BLaER1 (cell line): ENCODE measurements around the gene OR2C1.

Source experiments
- H3K27ac ChIP-seq: shearing (Covaris generic); formaldehyde crosslinking; 2 replicates; pipeline ENCODE4 v1.8.1; 2022
- H3K27me3 ChIP-seq: shearing (Covaris generic); formaldehyde crosslinking; 2 replicates; pipeline ENCODE4 v1.8.1; 2022
- H3K36me3 ChIP-seq: shearing (Covaris generic); formaldehyde crosslinking; 2 replicates; pipeline ENCODE4 v1.8.1; 2022
- H3K4me1 ChIP-seq: shearing (Covaris generic); formaldehyde crosslinking; 2 replicates; pipeline ENCODE4 v1.8.1; 2022
- H3K4me2 ChIP-seq: shearing (Covaris generic); formaldehyde crosslinking; 2 replicates; pipeline ENCODE4 v1.8.1; 2022
- H3K4me3 ChIP-seq: shearing (Covaris generic); formaldehyde crosslinking; 2 replicates; pipeline ENCODE4 v1.8.1; 2022
- H3K9ac ChIP-seq: shearing (Covaris generic); formaldehyde crosslinking; 2 replicates; pipeline ENCODE4 v1.8.1; 2022
- H3K9me3 ChIP-seq: shearing (Covaris generic); formaldehyde crosslinking; 2 replicates; pipeline ENCODE4 v1.8.1; 2022
- H4K20me1 ChIP-seq: shearing (Covaris generic); formaldehyde crosslinking; 2 replicates; pipeline ENCODE4 v1.8.1; 2022
- Cebpa-rat ChIP-seq: shearing (Covaris generic); IDR thresholded peaks from 2 replicates; pipeline ENCODE4 v1.8.1; 2022

Gene OR2C1

DNA sequence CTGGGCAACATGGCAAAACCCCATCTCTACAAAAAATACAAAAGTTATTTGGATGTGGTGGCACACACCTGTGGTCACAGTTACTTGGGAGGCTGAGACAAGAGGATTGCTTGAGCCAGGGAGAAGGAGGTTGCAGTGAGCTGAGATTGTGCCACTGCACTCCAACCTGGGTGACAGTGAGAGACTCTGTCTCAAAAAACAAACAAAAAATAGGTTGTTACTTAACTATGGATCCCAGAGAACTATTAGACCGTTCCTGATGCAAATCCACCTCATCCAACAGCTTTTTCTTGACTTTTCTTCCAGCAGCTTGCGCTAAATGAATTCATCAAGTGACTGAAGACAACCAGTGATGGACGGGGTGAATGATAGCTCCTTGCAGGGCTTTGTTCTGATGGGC is at the start of gene OR2C1:
TSS of gene OR2C1 (plus strand) at position 301 of the 400 bp plus-strand sequence. CDS start at position 353, 52 bp downstream.
- Histone ChIP-seq H3K27me3 (no peaks in the 10 kb centered on the region), H3K4me2 (no peak within 1 kb of the TSS), H3K4me1 (peaks cover 12% of the 10 kb centered on the region), H3K27ac (no peak within 1 kb of the TSS), H4K20me1 (no peaks in the 10 kb centered on the region), H3K36me3 (no peaks in the 10 kb centered on the region), H3K9ac (no peak within 1 kb of the TSS), H3K4me3 (no peak within 1 kb of the TSS), H3K9me3 (peaks cover 61% of the 10 kb centered on the region)
- TF ChIP-seq Cebpa-rat: no peak

GRCh38 chr16:3306078-3306477 is 49.6 kb upstream of the OR2C1 start:
- H3K9ac ChIP-seq: peak overlapping the region; percentile 89

DNA sequence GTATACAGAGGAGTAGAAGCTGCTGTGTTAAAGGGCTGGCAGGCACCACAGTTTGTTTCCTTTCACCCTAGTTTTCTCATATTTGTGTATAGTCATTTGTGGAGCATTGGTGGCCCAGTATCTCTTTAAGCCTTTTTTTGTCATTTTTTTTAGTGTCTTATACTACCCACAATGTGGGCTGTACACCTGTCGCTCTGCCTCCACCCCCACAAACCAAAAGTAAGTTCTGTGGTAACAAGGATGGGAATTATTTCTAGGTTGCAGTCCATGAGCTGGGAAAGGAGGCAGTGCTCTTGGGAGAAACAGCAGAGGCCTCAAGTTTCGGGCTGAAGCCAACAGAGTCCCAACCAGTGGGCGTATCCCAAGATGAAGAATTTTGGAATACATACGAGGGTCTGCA is 44.2 kb upstream of the OR2C1 start:
- H3K27ac ChIP-seq: no peak overlapping the region
- peaks cover 100% of the 10 kb centered on the region for H3K9me3 ChIP-seq
- H3K4me1 ChIP-seq: peaks cover 1% of the 10 kb centered on the region; the same call in 1 of the 2 replicates
- peaks cover 100% of the 10 kb centered on the region for H3K36me3 ChIP-seq
- no peak for TF ChIP-seq Cebpa-rat
- H3K9ac ChIP-seq: no peak overlapping the region
- H3K4me3 ChIP-seq: no peak overlapping the region
- no peaks in the 10 kb centered on the region for H3K27me3 ChIP-seq
- H4K20me1 ChIP-seq: no peaks in the 10 kb centered on the region
- no peak overlapping the region for H3K4me2 ChIP-seq

More at GRCh38 chr16:3306078-3306477, 49.6 kb upstream of the OR2C1 start:
- H3K4me2 ChIP-seq: peak overlapping the region; percentile 89
- H3K36me3 ChIP-seq: peaks cover 71% of the 10 kb centered on the region
- H3K27ac ChIP-seq: peak overlapping the region; percentile 94
- no peaks in the 10 kb centered on the region for H3K27me3 ChIP-seq
- H3K4me1 ChIP-seq: peaks cover 14% of the 10 kb centered on the region
- no peak for TF ChIP-seq Cebpa-rat
- H3K4me3 ChIP-seq: peak overlapping the region; percentile 83
- no peaks in the 10 kb centered on the region for H4K20me1 ChIP-seq
- H3K9me3 ChIP-seq: peaks cover 92% of the 10 kb centered on the region

DNA sequence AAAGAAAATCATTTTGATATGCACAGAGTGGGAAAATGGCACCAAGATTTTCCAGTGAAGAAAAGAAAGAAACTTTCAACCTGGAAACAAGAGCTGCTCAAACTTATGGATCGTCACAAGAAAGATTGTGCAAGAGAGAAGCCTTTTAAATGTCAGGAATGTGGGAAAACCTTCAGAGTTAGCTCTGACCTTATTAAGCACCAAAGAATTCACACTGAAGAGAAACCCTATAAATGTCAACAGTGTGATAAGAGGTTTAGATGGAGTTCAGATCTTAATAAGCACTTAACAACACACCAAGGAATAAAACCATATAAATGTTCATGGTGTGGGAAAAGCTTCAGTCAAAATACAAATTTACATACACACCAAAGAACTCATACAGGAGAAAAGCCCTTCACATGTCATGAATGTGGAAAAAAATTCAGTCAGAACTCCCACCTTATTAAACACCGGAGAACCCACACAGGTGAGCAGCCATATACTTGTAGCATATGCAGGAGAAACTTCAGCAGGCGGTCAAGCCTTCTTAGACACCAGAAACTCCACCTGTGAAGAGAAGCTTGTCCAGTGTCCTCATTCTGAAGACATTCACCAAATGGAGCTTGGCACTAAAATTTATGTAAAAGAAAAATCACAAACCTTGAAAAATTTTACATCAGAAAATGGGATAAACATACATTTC is 38.2 kb upstream of the OR2C1 start:
- Histone ChIP-seq H3K9ac (no peak overlapping the region), H3K4me1 (no peaks in the 10 kb centered on the region), H3K9me3 (peaks cover 100% of the 10 kb centered on the region), H3K4me2 (no peak overlapping the region), H3K4me3 (peak overlapping the region; percentile 32), H3K27me3 (no peaks in the 10 kb centered on the region), H4K20me1 (no peaks in the 10 kb centered on the region), H3K36me3 (peaks cover 79% of the 10 kb centered on the region), H3K27ac (no peak overlapping the region)
- TF ChIP-seq Cebpa-rat: no peak

DNA sequence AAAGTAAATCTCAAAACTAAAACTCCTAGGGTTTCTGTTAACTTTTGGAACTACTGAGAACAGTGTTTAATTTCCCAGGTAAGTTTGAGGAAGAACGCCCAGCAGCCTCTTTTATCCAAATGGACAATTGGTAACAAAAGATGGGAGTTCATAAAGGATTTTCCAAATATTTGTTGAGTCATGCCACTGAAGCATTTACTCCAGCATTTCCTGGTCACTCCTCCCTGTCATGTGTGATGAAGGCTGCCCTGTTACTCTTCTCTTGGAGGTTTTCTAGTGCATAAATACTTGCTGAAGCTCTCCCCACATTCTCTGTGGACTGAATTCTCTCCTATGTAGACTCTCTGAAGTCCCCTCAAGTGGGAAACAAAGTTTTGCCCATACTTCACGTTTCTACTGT is 33.9 kb upstream of the OR2C1 start:
- Histone ChIP-seq H3K4me2 (no peak overlapping the region), H3K36me3 (peaks cover 35% of the 10 kb centered on the region), H3K27ac (no peak overlapping the region), H4K20me1 (no peaks in the 10 kb centered on the region), H3K9ac (no peak overlapping the region), H3K27me3 (no peaks in the 10 kb centered on the region), H3K4me3 (no peak overlapping the region), H3K9me3 (peaks cover 89% of the 10 kb centered on the region), H3K4me1 (no peaks in the 10 kb centered on the region)
- TF ChIP-seq Cebpa-rat: no peak

DNA sequence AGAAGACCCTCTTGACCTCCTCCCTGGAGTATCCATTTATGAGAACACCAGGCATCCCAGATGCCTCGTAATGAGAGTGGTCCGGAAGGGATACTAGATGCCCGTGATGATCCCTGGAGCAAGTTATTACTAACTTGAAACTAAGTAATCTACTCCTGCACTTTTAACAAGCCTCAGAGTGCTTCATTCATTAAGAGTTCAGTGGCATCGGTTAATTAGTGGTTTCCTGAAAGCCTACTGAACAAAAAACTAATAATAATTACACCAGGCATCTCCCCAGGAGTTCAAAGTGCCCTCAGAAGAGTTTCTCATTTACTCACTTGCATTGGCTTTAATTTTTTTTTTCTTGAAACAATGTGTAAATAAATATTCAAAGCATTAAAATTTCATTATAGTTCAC is 28.2 kb upstream of the OR2C1 start:
- no peaks in the 10 kb centered on the region for H3K27me3 ChIP-seq
- no peak overlapping the region for H3K27ac ChIP-seq
- TF ChIP-seq Cebpa-rat: no peak
- H3K36me3 ChIP-seq: no peaks in the 10 kb centered on the region
- no peak overlapping the region for H3K9ac ChIP-seq
- no peaks in the 10 kb centered on the region for H4K20me1 ChIP-seq
- peaks cover 46% of the 10 kb centered on the region for H3K9me3 ChIP-seq
- no peaks in the 10 kb centered on the region for H3K4me1 ChIP-seq
- no peak overlapping the region for H3K4me3 ChIP-seq
- no peak overlapping the region for H3K4me2 ChIP-seq

DNA sequence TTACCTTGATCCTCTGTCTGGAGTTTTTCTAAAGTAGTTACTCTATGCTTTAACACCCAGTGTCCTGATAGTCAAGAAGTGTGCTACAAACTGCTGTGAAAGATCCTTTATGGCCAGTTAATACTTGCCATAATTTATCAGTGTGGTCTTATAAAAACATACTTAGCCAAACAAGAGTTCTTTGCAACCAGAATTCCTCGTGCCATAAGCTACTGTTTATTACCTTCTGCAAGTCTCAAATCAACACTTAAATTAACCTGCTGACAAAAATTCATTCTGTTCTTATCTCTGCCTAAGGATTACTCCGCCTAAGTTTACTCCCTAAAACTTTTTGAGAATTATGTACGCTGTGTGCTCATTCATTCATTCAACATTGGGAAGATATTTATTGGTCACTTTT is 27.6 kb upstream of the OR2C1 start:
- Histone ChIP-seq H3K4me2 (no peak overlapping the region), H3K9me3 (peaks cover 41% of the 10 kb centered on the region), H3K27me3 (no peaks in the 10 kb centered on the region), H3K9ac (no peak overlapping the region), H3K4me1 (no peaks in the 10 kb centered on the region), H3K4me3 (no peak overlapping the region), H4K20me1 (no peaks in the 10 kb centered on the region), H3K27ac (no peak overlapping the region), H3K36me3 (no peaks in the 10 kb centered on the region)
- TF ChIP-seq Cebpa-rat: no peak

DNA sequence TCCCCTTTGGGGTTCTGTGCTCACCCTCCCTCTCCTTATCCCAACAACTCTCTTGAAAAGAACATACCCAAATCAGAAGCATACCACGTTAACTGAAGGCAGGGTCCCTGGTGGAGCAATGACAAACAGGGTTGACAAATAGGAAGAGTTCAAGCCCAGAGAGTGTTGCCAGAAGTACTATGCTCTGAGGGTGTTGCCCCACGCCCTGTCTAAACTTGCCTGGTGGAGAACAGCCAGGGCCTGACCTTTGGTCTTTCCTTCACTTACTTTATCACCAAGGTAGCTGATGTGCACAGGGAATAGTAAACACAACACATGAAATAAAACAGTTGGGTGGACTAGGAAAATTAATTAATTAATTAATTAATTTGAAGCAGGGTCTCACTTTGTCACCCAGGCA is 27.0 kb upstream of the OR2C1 start:
- H3K36me3 ChIP-seq: no peaks in the 10 kb centered on the region
- H3K27ac ChIP-seq: no peak overlapping the region
- H3K4me1 ChIP-seq: no peaks in the 10 kb centered on the region
- H3K27me3 ChIP-seq: no peaks in the 10 kb centered on the region
- TF ChIP-seq Cebpa-rat: no peak
- H3K9ac ChIP-seq: no peak overlapping the region
- no peak overlapping the region for H3K4me2 ChIP-seq
- H4K20me1 ChIP-seq: no peaks in the 10 kb centered on the region
- H3K4me3 ChIP-seq: no peak overlapping the region
- peaks cover 41% of the 10 kb centered on the region for H3K9me3 ChIP-seq

- Histone ChIP-seq H3K36me3 (no peaks in the 10 kb centered on the region), H4K20me1 (no peaks in the 10 kb centered on the region), H3K4me2 (no peak overlapping the region), H3K9me3 (peaks cover 38% of the 10 kb centered on the region), H3K4me1 (peaks cover 10% of the 10 kb centered on the region), H3K9ac (no peak overlapping the region), H3K27me3 (no peaks in the 10 kb centered on the region), H3K4me3 (no peak overlapping the region), H3K27ac (no peak overlapping the region)
- TF ChIP-seq Cebpa-rat: no peak
These were observed 9.6 kb upstream of the OR2C1 start for GRCh38 chr16:3346041-3346440.

DNA sequence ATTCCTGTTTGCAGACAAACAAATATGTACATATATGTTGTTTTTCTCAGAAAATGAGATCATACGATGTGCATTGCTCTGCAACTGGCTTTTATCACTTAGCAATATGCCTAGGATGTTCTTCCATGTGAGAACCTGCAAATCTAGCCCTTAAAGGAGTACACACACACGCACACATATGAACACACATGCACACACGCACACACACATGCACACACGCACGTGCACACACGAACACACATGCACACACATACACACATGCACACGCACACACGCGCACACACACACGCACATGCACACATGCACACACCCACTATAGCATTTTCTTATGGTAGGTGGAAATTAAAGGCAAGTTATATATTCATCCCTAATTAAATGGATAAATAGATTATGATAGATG is 8.1 kb upstream of the OR2C1 start:
- H3K4me2 ChIP-seq: no peak overlapping the region
- no peaks in the 10 kb centered on the region for H4K20me1 ChIP-seq
- H3K27ac ChIP-seq: no peak overlapping the region

More for the DNA sequence above, 8.1 kb upstream of the OR2C1 start:
- no peak overlapping the region for H3K4me3 ChIP-seq
- no peak overlapping the region for H3K9ac ChIP-seq
- H3K36me3 ChIP-seq: no peaks in the 10 kb centered on the region
- TF ChIP-seq Cebpa-rat: no peak
- H3K9me3 ChIP-seq: peaks cover 36% of the 10 kb centered on the region
- H3K4me1 ChIP-seq: peaks cover 10% of the 10 kb centered on the region
- no peaks in the 10 kb centered on the region for H3K27me3 ChIP-seq
